ENCODE measurements around the gene RHOC. TPM values are rescaled to one million over a fixed set of nuclear protein-coding genes. Genes with fewer than 3 reads are reported as not detected.

Gene RHOC
- total and polyA plus RNA-seq, 2 experiments from 2014 or later = 257 to 358 TPM

DNA sequence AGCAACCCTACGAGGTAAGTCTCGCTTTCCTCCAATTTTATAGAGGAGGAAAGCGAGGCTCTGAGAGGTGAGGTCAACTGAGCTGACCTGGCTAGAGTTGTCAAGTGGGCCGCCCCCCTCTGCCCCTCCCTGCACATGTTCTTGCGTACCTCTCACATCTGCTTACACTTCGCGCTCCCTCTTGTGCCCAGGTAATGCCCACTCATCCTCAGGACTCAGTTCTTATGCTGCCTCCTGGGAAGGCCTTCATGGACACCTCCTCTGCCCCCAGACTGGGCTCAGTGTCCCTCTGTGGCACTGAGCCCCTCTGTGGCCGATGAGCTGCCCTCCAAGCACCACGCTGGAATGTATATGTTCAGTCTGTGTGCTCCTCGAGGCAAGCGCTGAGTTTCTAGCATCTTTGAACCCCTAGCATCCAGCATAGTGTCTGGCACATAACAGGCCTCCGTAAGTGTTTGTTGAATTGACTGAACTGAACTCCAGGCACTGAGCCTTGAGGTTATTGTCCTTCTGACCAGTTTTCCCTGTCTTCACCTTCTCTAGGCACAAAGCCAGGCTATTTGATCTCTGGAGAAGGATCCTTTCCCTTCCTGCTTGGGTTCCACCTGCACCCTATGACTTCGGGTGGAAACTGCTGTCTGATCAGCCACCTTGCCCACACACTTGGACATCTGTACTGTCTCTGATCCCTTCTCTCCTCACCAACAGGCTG is 19.0 kb downstream of the RHOC start:
- peak overlapping the region; percentile 55 for H3K27ac ChIP-seq
- peaks cover 10% of the 10 kb centered on the region for H3K4me1 ChIP-seq (ENCODE audit: low read depth)
- no peak for DNase-seq (ENCODE audit: low read depth in 1 of 2, low spot score in 1 of 2)
- H3K36me3 ChIP-seq = peaks cover 16% of the 10 kb centered on the region
- no peaks in the 10 kb centered on the region for H3K9me3 ChIP-seq (ENCODE audit: low read depth)
- no peaks in the 10 kb centered on the region for H3K27me3 ChIP-seq
- TF ChIP-seq, protein P1, sequence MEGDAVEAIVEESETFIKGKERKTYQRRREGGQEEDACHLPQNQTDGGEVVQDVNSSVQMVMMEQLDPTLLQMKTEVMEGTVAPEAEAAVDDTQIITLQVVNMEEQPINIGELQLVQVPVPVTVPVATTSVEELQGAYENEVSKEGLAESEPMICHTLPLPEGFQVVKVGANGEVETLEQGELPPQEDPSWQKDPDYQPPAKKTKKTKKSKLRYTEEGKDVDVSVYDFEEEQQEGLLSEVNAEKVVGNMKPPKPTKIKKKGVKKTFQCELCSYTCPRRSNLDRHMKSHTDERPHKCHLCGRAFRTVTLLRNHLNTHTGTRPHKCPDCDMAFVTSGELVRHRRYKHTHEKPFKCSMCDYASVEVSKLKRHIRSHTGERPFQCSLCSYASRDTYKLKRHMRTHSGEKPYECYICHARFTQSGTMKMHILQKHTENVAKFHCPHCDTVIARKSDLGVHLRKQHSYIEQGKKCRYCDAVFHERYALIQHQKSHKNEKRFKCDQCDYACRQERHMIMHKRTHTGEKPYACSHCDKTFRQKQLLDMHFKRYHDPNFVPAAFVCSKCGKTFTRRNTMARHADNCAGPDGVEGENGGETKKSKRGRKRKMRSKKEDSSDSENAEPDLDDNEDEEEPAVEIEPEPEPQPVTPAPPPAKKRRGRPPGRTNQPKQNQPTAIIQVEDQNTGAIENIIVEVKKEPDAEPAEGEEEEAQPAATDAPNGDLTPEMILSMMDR (IDR thresholded peaks at IDR 0.05; ENCODE audit: low read depth, low read length) = no peak
- H3K4me3 ChIP-seq = no peak overlapping the region

DNA sequence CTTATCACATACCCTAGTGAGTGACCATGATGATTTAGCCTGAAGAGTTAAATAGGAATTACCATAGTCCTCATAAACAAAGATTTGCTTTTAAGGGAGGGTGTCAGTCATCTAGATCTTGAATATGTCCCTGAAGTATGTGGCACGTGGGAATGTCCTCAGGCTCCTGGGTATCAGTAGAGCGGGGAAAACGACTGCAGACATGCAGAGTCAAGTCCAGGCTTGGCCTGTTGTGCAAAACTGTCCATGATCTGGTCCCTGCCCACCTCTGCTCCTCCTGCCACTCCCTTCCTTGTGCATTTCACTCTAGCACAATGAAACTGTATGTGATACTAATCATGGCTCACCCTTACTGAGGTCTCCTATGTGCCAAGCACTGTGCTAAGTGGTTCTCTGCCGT is 19.6 kb downstream of the RHOC start:
- DNase-seq (ENCODE audit: low read depth in 1 of 2, low spot score in 1 of 2) = no peak
- peak overlapping the region; percentile 55 for H3K27ac ChIP-seq
- no peak overlapping the region for H3K4me3 ChIP-seq
- peaks cover 12% of the 10 kb centered on the region for H3K36me3 ChIP-seq
- TF ChIP-seq, protein P1 (IDR thresholded peaks at IDR 0.05; ENCODE audit: low read depth, low read length) = no peak
- H3K9me3 ChIP-seq (ENCODE audit: low read depth) = no peaks in the 10 kb centered on the region
- H3K4me1 ChIP-seq (ENCODE audit: low read depth) = peaks cover 10% of the 10 kb centered on the region
- no peaks in the 10 kb centered on the region for H3K27me3 ChIP-seq

DNA sequence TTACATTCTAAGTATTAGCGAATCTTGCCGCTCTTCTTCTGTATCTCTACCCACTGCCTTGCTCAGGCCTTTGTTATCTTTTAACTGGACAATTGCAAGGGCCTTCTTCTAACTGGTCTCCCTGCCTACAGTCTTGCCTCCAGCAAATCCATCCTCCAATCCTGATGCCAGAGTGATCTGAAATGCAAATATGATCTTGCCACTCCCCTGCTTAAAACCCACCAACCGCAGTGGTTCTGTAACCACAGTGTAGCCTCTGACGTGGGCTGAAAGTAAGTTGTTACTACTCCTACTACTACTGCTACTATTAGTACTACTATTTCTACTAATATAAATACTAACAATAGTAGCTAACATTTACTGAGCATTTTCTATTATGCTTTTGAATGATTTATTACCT is 20.1 kb downstream of the RHOC start:
- H3K27me3 ChIP-seq = no peaks in the 10 kb centered on the region
- H3K36me3 ChIP-seq = peaks cover 7% of the 10 kb centered on the region
- H3K4me3 ChIP-seq = no peak overlapping the region
- peak overlapping the region; percentile 55 for H3K27ac ChIP-seq
- H3K4me1 ChIP-seq (ENCODE audit: low read depth) = peaks cover 10% of the 10 kb centered on the region
- no peaks in the 10 kb centered on the region for H3K9me3 ChIP-seq (ENCODE audit: low read depth)
- TF ChIP-seq, protein P1 (IDR thresholded peaks at IDR 0.05; ENCODE audit: low read depth, low read length) = no peak
- no peak for DNase-seq (ENCODE audit: low read depth in 1 of 2, low spot score in 1 of 2)

DNA sequence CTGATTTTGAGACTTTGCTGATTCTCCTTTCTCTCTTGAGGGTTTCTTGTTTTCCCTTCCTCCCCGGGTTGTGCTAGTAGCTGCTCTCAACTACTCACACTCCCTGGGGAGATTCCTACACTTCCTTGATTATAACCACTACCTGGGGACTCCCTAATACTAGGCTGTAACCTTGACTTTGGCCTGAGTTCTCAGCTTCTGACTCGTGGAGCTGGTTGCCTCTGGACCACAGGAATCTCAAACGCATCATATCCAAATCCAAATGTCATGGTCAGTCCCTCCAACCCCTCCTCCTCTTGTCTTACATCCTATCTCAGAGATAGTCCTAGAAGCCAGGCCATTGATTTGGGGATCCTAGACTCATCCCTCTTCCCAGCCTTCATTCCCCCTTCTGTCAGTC is 20.5 kb downstream of the RHOC start:
- TF ChIP-seq, protein P1 (IDR thresholded peaks at IDR 0.05; ENCODE audit: low read depth, low read length) = no peak
- H3K27ac ChIP-seq = no peak overlapping the region
- H3K4me1 ChIP-seq (ENCODE audit: low read depth) = peaks cover 10% of the 10 kb centered on the region
- H3K9me3 ChIP-seq (ENCODE audit: low read depth) = no peaks in the 10 kb centered on the region
- no peaks in the 10 kb centered on the region for H3K27me3 ChIP-seq
- H3K36me3 ChIP-seq = peaks cover 3% of the 10 kb centered on the region
- DNase-seq (ENCODE audit: low read depth in 1 of 2, low spot score in 1 of 2) = no peak
- H3K4me3 ChIP-seq = no peak overlapping the region

DNA sequence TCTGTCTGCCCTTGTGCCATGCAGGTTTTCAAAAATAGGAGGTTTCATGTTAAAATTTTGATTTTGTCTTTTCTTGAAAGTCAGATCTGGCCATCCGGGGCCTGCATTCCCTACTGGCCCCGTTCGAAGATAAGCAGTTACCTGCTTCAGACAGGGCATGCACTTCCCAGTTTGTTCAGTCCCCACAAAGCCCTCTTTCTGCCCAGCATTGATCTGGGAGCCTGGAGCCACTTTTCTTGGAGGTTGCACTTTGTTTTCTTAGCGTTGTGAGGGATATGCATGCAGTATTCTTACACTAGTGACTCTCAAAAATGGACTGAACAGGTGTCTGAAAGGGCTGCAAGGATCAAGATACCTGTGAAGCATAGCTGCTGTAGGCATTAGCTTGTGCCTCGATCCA is 21.0 kb downstream of the RHOC start:
- Histone ChIP-seq H3K4me1 (ENCODE audit: low read depth) (peaks cover 10% of the 10 kb centered on the region), H3K9me3 (ENCODE audit: low read depth) (no peaks in the 10 kb centered on the region), H3K36me3 (no peaks in the 10 kb centered on the region), H3K27ac (no peak overlapping the region), H3K4me3 (no peak overlapping the region), H3K27me3 (no peaks in the 10 kb centered on the region)
- TF ChIP-seq, protein P1 (IDR thresholded peaks at IDR 0.05; ENCODE audit: low read depth, low read length) = no peak
- no peak for DNase-seq (ENCODE audit: low read depth in 1 of 2, low spot score in 1 of 2)

All from cardiac muscle cell (in vitro differentiated cells and primary cell).